Duodenal mucosa (tissue), 2 donors: Measurements from ENCODE around the gene MRGPRD.

ENCODE experiments used
- H3K27ac ChIP-seq: one replicate; pipeline ENCODE4 v1.7.0; 2013; ENCODE audit warnings: low read depth, low read length
- H3K27me3 ChIP-seq, 2 donors: one replicate each; pipeline ENCODE4 v1.7.0; 2013; ENCODE audit warnings: low read length in 2 of 2, control low read depth in 1 of 2; ENCODE audit not compliant: insufficient read depth in 2 of 2, control insufficient read depth in 1 of 2
- H3K36me3 ChIP-seq, 2 donors: one replicate each; pipeline ENCODE4 v1.7.0; 2013; ENCODE audit warnings: low read length in 2 of 2, control low read depth in 1 of 2; ENCODE audit not compliant: insufficient read depth in 2 of 2, control insufficient read depth in 1 of 2
- H3K4me1 ChIP-seq, 2 donors: one replicate each; pipeline ENCODE4 v1.7.0; 2013; ENCODE audit warnings: low read length in 2 of 2, control low read depth in 1 of 2; ENCODE audit not compliant: insufficient read depth in 2 of 2, control insufficient read depth in 1 of 2
- H3K4me3 ChIP-seq, 2 donors: one replicate each; pipeline ENCODE4 v1.7.0; 2013; ENCODE audit warnings: low read length in 2 of 2, low read depth in 1 of 2
- H3K9ac ChIP-seq, 2 donors: one replicate each; pipeline ENCODE4 v1.7.0; 2013; ENCODE audit warnings: low read length in 2 of 2, low read depth in 1 of 2
- H3K9me3 ChIP-seq, 2 donors: one replicate each; pipeline ENCODE4 v1.7.0; 2013; ENCODE audit warnings: low read length in 2 of 2, control low read depth in 1 of 2; ENCODE audit not compliant: control insufficient read depth in 1 of 2

MRGPRD gene

DNA sequence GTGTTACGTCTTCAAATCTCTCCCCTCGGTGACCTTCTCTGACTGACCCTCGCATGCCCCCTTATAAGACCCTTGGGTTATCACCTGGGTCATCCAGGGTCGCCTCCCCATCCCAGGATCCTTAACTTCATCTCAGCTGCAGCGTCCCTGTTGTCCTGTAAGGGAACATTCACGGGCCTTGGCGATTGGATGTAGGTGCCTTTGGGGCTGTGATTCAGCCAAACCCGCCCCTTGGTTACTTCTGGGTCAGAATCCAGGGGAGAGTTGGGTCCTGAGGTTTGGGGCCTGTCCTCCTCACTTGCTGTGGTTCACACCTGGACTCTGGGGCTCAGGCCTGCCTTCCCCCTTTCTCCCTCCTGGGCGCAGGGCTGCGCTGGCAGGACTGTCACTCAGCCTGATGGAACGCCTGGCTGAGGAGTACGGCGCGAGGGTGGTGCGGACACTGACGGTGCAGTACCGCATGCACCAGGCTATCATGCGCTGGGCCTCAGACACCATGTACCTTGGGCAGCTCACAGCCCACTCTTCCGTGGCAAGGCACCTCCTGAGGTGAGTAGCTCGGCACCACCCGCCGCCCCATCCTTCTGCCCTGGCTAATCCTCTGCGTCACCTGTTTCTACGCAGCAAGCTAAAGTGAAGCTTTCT is 47.7 kb downstream of the MRGPRD start:
- Histone ChIP-seq H3K9ac (no peak overlapping the region), H3K4me1 (no peaks in the 10 kb centered on the region), H3K27me3 (no peaks in the 10 kb centered on the region), H3K27ac (no peak overlapping the region), H3K36me3 (peaks cover 41 to 86% of the 10 kb centered on the region in 2 donors), H3K9me3 (no peaks in the 10 kb centered on the region), H3K4me3 (no peak overlapping the region)

DNA sequence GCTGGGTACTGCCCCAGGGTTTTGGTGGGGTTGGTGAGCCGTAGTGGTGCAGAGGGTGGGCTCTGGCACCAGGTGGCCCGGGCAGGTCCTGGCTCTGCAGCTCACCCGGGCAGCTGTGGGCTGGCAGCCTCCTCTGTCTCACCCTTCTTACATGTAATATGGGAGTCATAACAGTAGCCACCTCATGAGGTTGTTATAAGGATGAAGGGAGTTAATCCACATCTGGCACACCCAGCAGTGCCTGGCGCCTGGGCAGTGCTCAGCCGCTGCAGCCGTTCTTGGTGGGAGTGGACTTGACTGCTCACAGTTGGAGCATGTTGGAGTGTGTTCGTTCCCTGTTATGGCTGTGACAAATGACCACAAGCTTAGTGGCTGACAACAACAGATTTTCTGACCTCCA is 48.4 kb downstream of the MRGPRD start:
- Histone ChIP-seq H3K9me3 (no peaks in the 10 kb centered on the region), H3K4me3 (no peak overlapping the region), H3K27ac (no peak overlapping the region), H3K4me1 (no peaks in the 10 kb centered on the region), H3K27me3 (no peaks in the 10 kb centered on the region), H3K36me3 (peaks cover 37 to 86% of the 10 kb centered on the region in 2 donors), H3K9ac (no peak overlapping the region)

DNA sequence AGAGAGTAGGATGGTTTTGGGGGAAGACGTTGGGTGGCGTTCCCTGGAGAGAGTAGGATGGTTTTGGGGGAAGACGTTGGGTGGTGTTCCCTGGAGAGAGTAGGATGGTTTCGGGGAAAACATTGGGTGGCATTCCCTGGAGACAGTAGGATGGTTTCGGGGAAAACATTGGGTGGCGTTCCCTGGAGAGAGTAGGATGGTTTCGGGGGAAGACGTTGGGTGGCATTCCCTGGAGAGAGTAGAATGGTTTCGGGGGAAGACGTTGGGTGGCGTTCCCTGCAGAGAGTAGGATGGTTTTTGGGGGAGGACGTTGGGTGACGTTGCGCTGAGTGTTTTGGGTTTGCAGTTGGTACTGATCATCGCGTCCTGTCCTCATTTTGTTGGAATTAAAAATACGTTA is 48.9 kb downstream of the MRGPRD start:
- Histone ChIP-seq H3K9me3 (no peaks in the 10 kb centered on the region), H3K4me3 (no peak overlapping the region), H3K27me3 (no peaks in the 10 kb centered on the region), H3K36me3 (peaks cover 36 to 83% of the 10 kb centered on the region in 2 donors), H3K4me1 (no peaks in the 10 kb centered on the region), H3K9ac (no peak overlapping the region), H3K27ac (no peak overlapping the region)

DNA sequence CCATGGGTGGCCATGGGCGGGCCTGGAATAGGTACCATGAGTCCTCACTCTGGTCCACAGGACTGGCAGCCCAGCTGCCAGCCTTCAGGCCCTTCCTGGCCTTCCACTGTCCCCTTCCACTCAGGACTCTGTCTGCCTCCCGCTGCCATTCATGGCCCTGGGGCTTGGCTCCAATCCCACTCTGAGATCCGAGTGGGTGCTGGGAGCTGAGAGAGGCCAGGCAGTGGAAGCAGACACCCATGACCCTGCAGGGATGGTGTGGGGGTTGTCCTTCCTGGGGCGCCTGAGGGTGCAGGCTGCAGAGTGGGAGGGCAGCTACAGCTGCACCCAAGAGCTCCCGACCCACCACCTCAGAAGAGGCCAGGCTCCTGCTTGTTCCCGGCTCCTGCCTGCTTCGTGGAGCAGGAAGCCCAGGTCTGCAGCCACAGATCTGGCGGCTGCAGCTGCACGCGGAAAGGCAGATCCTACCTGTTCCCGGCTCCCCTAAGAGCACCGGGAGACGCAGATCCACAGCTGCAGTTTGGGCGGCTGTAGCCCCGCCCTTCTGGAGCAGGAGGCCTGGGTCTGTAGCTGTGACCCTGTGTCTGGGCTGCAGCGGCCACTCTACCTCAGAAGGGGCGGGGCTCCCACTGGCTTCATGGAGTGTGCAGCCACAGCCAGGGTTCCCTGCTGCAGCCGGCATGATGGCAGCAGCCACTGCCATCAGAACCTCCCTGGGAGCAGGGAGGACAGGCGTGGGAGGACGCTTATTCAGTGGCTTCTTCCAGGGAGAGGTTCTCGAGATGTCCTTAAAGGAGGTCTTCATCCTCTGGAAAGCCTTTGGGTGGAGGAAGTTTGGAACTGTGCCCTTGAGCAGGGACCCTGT is 49.6 kb downstream of the MRGPRD start:
- H3K9me3 ChIP-seq = no peaks in the 10 kb centered on the region
- peaks cover 33 to 79% of the 10 kb centered on the region in 2 donors for H3K36me3 ChIP-seq
- no peak overlapping the region for H3K4me3 ChIP-seq
- no peaks in the 10 kb centered on the region for H3K27me3 ChIP-seq
- H3K4me1 ChIP-seq = no peaks in the 10 kb centered on the region
- H3K9ac ChIP-seq = no peak overlapping the region
- H3K27ac ChIP-seq = no peak overlapping the region
